ENCODE results near the gene CD81.

Gene CD81

GRCh38 chr11:2377511-2378443 is 667 bp downstream of the CD81 start:
- peak; percentile 89 for DNase-seq (ENCODE audit: low spot score)

- peak; percentile 77 for DNase-seq (ENCODE audit: low spot score)
These were observed 1.6 kb downstream of the CD81 start for GRCh38 chr11:2378527-2379210.

GRCh38 chr11:2379466-2380174 is 2.5 kb downstream of the CD81 start:
- DNase-seq (ENCODE audit: low spot score), result no peak

GRCh38 chr11:2380396-2380795 is 3.3 kb downstream of the CD81 start:
- DNase-seq (ENCODE audit: low spot score), result no peak

GRCh38 chr11:2380807-2381350 is 3.8 kb downstream of the CD81 start:
- no peak for DNase-seq (ENCODE audit: low spot score)

GRCh38 chr11:2381494-2382128 is 4.5 kb downstream of the CD81 start:
- DNase-seq (ENCODE audit: low spot score), result no peak

- DNase-seq (ENCODE audit: low spot score), result no peak
These were observed 5.0 kb downstream of the CD81 start for GRCh38 chr11:2382129-2382517.

GRCh38 chr11:2382936-2383851 is 6.1 kb downstream of the CD81 start:
- no peak for DNase-seq (ENCODE audit: low spot score)

GRCh38 chr11:2383852-2384804 is 7.0 kb downstream of the CD81 start:
- peak; percentile 58 for DNase-seq (ENCODE audit: low spot score)

- DNase-seq (ENCODE audit: low spot score), result no peak
These were observed 8.3 kb downstream of the CD81 start for GRCh38 chr11:2385156-2386151.

GRCh38 chr11:2386591-2386990 is 9.5 kb downstream of the CD81 start:
- no peak for DNase-seq (ENCODE audit: low spot score)

GRCh38 chr11:2387266-2387987 is 10.3 kb downstream of the CD81 start:
- DNase-seq (ENCODE audit: low spot score), result peak; percentile 64

GRCh38 chr11:2388431-2389376 is 11.6 kb downstream of the CD81 start:
- DNase-seq (ENCODE audit: low spot score), result no peak

- DNase-seq (ENCODE audit: low spot score), result no peak
These were observed 12.4 kb downstream of the CD81 start for GRCh38 chr11:2389377-2390026.

GRCh38 chr11:2390091-2390724 is 13.1 kb downstream of the CD81 start:
- no peak for DNase-seq (ENCODE audit: low spot score)
